Stimulated activated CD4-positive, alpha-beta T cell treated with anti-CD3 and anti-CD28 coated beads, TNF-alpha, amount 100 ng/mL, for 48 hours (primary cell): Measurements from ENCODE around the gene LPP.
A peak's percentile ranks its signal among the peaks of the same experiment; 100 is the strongest.

Source experiments
- DNase-seq, 3 donors: peaks; one replicate each; pipeline ENCODE4 v3.0.0-alpha.2; 2020; ENCODE audit warnings: low read depth in 3 of 3

LPP gene

GRCh38 chr3:188360364-188360881 is 206.5 kb downstream of the LPP start:
- no peak for DNase-seq

DNA sequence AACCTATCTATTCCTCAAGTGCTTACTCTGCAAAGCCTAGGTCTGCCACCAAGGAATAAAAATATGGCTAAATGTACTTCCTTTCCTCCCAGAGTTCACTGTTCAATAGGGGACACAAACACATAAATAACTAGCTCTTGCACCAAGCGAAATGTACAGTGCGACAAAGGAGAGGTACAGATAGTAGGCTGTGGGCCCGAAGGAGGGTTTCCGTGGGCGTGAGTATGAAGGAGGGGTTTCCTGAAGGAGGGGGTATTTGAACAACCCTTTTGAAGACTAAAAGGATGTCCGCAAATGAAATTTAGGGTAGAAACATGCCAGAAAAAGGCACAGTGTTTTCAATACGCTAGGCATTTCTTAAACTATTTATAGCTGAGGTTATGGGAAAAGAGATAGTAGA is 207.9 kb downstream of the LPP start:
- no peak for DNase-seq

- no peak for DNase-seq
Measured at GRCh38 chr3:188362405-188362831, 208.5 kb downstream of the LPP start.

DNA sequence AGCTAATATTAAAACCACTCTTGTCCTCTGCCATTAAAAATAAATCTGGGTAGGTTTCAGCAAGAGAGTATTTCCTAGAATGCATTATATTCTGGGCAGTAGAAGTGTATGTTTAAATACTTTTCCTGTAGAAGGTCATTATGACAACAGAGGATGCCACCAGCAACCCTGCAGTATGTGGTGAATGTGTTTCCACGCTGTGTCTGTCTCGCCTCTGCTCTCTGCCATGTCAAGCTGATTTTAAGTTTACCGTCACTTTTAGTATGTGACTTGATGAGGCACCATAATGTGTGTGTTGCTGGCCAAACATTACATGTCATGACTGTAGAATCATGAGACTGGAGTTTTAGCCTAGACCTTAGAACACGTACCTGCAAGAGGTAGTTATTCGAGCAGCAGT is 211.2 kb downstream of the LPP start:
- no peak for DNase-seq

GRCh38 chr3:188365988-188366698 is 212.2 kb downstream of the LPP start:
- no peak for DNase-seq

DNA sequence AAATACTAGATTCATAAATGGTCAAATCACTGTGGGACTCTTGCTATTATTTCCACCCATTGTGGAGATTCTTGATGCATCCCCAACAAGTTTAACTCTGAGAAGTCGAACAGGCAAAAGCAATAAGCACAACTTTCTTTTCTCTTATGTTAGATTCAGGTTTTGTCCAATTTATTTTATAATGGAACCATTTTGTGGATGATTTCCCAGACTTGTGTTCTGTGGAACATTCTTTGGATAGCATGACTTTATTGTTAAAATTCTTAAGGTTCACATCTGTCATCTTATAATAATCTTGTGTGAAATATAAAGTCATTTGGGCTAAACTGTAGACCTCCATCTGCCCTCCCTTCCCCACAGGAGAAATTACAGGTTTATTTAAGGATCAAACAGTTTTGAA is 213.7 kb downstream of the LPP start:
- DNase-seq: no peak

GRCh38 chr3:188369526-188369925 is 215.6 kb downstream of the LPP start:
- DNase-seq: no peak

DNA sequence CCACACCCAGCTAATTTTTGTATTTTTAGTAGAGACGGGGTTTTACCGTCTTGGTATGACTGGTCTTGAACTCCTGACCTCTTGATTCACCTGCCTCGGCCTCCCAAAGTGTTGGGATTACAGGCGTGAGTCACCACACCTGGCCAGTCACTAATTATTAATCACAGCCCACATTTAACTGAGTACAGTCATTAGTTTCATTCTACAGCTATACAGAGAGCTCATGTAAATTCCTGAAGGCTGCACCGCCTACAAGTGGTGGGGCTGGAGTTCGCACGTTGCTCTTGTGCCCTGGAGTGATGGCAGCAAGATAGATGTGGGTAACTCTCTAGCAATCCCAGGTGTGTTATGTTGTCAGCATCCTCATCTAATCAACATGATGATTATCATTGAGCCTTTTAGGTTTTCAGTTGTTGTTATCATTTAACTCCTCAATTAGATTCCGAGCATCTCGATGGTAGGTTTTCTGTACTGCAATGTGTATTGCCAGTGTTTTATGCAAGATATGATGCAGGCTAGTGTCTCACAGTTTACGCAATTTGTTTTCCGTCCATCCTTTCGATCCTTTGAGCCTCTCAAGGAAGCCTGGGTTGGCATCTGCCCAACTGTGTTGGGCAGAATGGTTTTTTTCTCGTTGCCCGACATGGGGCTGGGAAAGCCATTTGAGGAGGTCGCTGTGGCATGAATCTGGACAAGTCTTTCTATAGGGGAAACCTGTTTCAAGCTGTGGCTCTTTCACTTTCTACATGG is 216.3 kb downstream of the LPP start:
- DNase-seq: peak in 1 of 3 donors; percentile 6

DNA sequence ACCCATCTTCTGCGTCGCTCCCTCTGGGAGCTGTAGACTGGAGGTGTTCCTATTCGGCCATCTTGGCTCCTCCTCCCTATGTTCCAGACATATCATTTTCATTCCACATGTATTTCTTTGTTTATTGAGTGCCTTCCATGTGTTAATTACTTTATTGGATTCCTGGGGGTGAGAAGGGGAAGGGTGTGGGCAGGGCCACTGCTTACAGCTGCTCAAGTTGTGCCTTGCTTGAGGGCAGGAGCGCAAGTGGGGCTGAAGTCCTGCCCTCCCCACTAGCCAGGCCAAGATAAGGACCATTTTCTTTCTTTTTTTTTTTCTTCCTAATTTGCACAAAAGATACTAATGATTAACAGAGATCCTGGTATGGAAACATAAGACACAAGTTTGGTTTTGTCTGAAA is 224.8 kb downstream of the LPP start:
- DNase-seq: no peak

DNA sequence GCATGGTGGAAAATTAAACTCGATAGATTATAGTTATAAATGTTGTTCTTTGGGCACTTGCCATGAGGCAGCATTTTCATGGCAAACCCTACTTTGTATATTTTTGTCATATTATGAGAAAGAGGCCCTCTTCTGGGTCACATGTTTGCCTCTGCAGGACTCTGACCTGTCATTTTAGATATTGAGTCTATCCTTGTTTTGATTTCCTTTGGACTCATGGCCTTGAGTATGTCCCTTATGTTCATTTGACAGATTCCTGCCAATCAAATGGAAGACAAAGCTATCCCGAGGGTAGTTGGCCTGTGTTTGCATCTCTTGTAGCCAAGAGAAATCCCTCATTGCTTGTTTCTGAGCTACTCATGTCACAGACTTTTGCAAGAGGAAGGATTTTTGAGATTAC is 226.3 kb downstream of the LPP start:
- DNase-seq: no peak

DNA sequence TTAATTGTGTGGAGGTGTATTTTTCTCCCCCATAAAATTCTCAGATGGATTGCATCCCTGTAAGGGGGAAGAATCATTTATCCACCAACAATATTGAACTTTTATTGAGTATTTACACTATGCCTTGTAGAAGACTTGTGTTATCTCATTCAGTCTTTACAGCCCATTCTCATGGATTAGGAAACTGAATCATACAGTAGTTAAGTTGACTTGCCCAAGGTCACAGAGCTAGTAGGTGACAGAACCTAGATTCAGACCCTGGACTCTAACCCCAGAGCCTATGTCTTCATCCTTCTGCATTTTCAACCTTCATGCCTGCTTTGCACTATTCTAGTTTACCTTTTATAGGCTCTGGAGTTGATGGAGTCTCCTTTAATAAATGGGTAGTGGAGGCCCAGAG is 226.8 kb downstream of the LPP start:
- DNase-seq: no peak

GRCh38 chr3:188383748-188384147 is 229.8 kb downstream of the LPP start:
- no peak for DNase-seq

DNA sequence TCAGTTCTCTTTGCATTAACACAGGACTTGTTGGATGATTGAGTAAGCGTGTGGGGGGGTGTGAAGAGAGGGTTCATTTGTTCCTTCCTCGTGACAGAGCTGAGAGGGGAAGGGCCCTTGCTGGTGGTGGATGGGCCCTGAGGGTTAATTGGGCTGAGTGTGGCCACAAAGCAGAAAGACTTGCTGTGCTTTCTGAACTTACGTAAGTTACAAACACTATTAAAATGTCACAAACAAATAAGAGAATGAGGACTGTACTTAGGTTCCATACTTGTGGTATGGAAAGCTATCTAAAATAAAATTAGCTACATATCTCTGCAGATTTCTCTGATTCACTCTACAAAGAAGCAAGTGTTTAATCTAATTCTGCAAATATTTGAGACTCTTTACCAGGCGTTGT is 231.3 kb downstream of the LPP start:
- DNase-seq: no peak

DNA sequence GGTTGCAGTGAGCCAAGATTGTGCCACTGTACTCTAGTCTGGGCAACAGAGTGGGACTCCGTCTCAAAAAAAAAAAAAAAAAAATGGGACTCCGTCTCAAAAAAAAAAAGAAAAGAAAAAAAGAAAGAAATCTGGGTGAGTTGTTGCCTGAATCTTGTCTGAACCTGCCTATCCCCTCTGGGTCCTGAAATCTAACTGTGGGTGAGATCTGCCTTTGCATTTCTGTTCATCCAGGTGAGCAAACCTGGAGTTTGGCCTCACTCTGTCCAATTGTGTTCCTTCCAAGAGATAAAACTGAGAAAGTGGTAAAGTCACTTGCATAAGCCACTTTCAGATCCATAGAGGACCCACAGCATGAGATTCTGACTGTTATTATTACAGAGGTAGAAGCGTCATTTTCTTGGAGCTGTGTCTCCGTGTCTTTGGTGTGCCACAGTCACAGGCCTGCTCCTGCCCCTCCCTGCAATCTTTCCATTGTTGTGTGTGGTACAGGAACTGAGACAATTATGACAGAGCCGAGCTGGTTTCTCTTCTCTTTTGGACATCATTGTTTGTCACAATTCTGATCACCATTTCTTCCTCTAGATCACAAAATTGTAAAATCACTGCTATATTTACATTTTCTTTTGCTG is 235.9 kb downstream of the LPP start:
- peak; percentile 23 to 60 (median 40) for DNase-seq

DNA sequence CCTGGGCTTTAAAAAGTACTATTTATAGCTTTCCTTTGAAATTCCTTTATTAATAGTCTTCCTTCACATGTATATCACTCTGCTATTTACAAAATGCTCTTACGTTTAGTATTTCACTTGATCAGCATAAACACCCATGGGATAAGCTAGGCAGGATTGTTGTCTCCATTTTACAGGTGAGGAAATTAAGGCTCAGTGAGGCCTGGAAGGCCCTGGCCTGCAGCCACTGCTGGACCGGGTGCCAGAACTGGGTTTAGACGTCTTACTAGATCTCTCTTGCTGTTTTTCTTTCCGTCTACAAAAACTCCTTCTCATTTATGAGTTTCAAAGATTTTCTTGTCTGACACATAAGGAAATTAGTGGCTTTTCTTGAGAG is 236.4 kb downstream of the LPP start:
- no peak for DNase-seq

- DNase-seq: no peak
Measured at GRCh38 chr3:188390775-188391443, 237.0 kb downstream of the LPP start.

DNA sequence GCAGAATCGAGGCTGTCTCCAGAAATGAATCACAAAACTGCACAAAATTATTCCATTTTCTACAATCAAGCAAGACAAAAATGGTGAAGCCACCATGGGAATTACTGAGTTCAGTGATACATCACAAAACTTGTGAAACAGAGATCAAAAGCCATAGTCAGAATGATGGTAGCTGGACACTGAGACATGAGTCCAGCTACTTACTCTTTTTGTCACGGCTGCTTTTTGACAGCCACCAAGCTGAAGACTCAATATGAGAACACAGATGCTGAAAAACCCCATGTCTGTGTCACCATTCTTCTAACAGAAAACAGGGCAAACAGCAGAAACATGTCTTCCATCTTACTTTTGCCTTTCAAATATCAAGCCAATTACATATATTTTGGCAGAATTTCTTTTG is 237.6 kb downstream of the LPP start:
- DNase-seq: no peak

GRCh38 chr3:188392076-188392475 is 238.1 kb downstream of the LPP start:
- DNase-seq: no peak

DNA sequence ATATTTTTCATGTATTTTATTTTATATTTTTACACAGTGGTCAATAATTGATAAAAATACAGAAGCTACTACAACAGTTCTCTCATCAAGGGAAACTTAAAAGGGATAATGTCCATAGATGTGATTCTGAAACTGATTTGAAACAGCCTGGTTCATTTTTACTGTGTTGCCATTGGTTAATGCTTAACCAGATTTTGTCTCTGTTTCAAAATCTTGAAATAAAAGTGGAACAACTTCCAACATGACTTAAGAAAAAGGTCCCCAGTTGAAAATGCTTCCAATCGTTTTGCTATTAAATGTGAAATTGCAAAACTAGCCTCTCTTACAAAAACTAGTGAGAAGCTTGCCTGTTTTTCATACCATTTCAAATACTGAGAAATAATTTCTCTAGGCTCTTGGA is 240.7 kb downstream of the LPP start:
- DNase-seq: no peak

- no peak for DNase-seq
Measured at GRCh38 chr3:188396251-188396650, 242.3 kb downstream of the LPP start.

DNA sequence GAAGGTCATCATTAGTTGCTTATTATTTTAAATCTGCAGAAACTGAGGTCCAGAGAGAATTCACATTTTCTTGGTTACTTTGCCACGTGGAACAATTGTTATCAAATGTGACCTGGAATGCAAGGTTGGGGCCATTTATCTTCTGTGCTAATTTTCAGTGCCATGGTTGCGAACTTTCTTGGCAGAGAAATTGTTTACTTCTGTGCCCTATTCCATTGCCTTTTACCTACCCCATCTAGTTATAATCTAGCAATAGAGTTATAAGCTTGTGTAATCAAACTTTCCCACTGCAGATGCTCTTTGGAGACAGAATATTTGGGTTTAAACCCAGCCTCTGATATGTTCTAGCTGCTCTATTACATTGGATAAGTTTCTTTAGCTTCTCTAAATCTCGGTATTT is 242.9 kb downstream of the LPP start:
- no peak for DNase-seq
